ENCODE results near the gene SLX4IP.

Gene SLX4IP

DNA sequence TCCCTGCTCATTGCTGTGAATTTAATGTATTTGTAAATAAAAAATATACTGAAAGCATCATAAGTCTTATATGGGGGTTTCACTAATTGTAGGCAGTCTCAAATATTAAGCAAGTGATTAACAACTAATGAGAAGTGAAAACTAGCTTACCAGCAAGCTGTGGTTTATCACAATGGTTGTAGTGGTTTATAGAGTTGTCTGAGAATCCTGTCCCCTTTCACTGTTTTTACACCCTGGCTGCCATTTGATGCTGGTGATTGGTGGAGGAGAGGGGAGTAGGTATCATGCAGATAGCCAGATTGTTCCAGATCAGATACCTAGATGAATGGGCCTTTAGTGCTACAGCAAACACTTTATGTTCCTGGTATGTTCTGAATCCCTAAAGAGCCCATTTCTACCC is 7.1 kb upstream of the SLX4IP start:
- DNase-seq (ENCODE audit: low read depth, low spot score): no peak

DNA sequence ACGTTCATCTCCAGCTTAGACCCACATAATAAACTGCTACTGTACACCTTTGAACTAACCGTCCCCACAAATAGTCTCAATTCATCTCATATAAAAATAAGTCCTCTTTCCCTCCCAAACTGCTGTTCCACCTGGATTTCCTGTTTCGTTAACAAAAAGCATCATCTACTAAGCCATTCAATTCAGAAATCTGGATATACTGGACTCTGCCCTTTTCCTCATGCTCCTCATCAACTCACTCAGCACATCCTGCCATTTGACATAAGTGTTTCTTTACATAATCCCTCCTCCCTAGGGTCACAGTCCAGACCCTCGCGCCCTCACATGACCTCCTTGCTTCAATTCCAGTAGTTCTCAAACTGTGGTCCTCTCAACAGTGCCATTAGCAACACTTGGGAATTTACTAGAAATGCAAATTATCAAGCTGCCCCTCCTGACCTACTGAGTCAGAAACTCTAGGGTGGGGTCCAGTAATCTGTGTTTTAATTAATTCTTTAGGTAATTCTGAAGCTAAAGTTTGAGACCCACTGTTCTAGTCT is 5.6 kb upstream of the SLX4IP start:
- DNase-seq (ENCODE audit: low read depth, low spot score): no peak

GRCh38 chr20:10430000-10430466 is 5.1 kb upstream of the SLX4IP start:
- no peak for DNase-seq (ENCODE audit: low read depth, low spot score)

GRCh38 chr20:10430704-10431103 is 4.4 kb upstream of the SLX4IP start:
- DNase-seq (ENCODE audit: low read depth, low spot score): no peak

DNA sequence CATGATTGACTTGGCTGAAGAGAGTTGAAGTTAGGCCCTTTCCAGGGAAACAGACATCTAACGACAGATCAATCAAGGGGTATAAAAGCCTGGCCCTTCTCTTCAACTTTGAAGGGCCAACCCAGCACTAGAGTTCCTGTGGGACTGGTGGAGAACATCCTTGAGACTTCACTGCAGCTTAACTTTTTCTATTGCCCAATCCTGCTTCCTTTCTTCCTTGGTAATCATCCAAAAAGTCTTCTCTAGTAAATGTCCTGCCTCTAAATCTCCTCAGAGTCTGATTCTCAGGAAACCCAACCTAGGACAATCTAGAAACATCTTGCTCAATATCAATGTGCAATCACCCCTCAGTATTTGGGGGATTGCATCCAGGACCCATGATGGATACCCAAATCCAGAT is 3.0 kb upstream of the SLX4IP start:
- DNase-seq (ENCODE audit: low read depth, low spot score): no peak

GRCh38 chr20:10433014-10433622 is 2.0 kb upstream of the SLX4IP start:
- DNase-seq (ENCODE audit: low read depth, low spot score): no peak

DNA sequence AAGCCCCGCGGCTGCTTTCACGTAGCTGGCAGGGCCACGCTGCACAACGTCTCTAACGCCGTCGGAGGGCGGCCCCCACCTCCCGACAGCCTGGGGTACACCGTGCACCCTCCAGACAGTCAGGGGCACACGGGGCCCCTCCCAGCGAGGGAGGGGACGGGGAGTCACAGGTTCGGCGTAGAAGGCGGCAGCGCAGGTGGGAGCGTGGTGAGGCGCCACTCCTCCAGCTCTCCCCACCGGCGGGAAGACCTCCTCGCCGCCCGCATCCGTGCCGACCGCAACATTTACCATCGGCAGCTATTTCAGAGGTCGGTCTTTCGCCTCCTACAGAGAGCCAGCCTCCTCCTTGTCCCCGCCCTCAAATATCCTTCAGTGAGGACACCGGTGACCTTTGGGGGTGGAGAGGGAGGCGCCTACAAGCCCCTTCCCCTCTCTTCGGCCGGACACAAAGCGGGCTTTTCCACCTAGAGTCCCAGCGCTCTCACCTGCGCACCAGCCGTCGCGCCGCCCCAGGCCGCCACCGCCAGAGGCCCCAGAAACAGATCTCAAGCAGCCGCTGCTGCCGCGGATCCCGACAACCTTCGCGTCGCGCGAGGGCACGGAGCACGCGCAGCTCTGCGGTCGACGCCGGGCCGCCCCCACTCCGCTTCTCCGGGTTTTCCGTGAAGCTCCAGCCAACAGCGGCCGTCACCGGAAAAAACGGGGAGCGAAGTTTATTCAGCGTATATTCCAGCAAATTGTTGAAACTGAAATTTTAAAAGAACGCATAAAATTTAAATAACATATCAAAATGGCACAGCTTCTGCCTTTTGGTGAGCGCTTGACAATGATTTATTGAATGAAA is 1.3 kb upstream of the SLX4IP start, which contains the start of gene MKKS:
TSS of gene MKKS (minus strand) at position 600 of the 844 bp plus-strand sequence. CDS start 20,708 bp downstream, outside the sequence.
- peak; percentile 47 for DNase-seq (ENCODE audit: low read depth, low spot score)

DNA sequence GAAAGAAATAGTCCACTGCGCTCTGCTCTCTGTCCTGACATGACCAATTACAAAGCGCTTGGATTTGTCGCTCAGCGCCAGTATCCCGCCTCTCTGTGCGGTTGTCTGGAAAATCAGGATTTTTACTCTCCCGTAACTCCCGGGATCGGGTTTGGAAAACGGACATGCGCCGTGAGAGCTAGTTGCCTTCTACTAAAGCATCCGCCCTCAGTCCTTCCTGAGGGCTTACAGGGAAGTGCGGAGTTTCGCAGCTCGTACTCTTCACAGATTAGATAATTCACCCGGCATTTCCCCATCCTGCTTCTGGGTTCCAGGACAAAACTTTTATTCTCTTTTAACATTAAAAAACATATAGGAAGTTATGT is 656 bp upstream of the SLX4IP start:
- DNase-seq (ENCODE audit: low read depth, low spot score): peak; percentile 94

GRCh38 chr20:10436053-10436699 is 1.1 kb downstream of the SLX4IP start:
- DNase-seq (ENCODE audit: low read depth, low spot score): no peak

DNA sequence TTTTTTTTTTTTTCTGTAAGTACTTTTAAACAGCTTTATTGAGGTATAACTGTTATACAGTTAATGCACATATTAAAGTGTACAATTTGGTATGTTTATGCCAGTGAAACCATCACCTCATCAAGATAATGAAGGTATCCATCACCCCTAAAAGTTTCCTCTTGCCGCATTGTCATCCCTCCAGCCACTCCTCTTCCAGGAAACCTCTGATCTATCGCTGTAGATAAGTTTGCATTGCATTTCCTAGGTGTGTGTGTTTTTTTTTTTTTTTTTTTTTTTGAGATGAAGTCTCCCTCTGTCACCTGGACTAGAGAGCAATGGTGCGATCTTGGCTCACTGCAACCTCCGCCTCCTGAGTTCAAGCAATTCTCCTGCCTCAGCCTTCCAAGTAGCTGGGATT is 3.1 kb downstream of the SLX4IP start:
- no peak for DNase-seq (ENCODE audit: low read depth, low spot score)

- DNase-seq (ENCODE audit: low read depth, low spot score): no peak
Observed at GRCh38 chr20:10443936-10444335, 8.8 kb downstream of the SLX4IP start.

GRCh38 chr20:10445758-10446157 is 10.7 kb downstream of the SLX4IP start:
- no peak for DNase-seq (ENCODE audit: low read depth, low spot score)

- no peak for DNase-seq (ENCODE audit: low read depth, low spot score)
Observed at GRCh38 chr20:10447028-10447427, 11.9 kb downstream of the SLX4IP start.

GRCh38 chr20:10448270-10449156 is 13.4 kb downstream of the SLX4IP start:
- no peak for DNase-seq (ENCODE audit: low read depth, low spot score)

DNA sequence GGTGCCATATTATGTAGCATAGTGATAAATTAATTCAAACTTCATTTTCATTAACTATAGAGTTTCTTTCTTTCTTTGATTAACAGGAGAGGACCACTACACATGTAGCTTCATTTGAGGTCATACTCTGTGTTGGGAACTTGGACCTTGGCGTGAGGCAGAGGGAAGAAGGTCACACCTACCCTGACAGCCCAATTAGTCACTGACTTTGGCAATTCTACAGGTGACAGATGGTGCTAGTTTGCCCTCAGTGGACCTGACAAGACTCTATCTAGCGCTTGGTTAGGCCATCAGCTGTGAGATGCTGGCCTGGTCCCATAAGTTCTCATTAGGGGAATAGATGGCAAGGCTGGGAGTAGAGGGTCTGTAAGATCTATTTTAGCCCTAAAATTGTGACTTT is 14.2 kb downstream of the SLX4IP start:
- no peak for DNase-seq (ENCODE audit: low read depth, low spot score)

DNA sequence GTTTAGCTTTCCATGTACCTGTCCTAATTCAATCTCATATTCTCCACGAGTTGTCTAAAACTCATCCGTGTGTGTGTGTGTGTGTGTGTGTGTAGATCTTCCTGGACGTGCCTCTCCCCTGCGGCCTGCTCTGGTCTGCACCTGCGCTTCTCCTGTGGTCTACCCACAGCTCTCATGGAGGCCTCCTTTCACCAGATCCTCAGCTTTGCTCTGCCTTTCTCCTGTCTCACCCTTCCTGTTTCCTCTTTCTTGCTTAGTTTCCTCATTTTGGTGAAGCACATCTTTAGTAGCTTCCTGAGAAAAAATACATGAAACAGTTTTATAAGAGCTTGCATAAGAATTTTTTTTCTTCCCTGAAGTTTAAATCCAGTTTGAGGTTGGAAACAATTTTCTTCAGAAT is 18.1 kb downstream of the SLX4IP start:
- no peak for DNase-seq (ENCODE audit: low read depth, low spot score)

DNA sequence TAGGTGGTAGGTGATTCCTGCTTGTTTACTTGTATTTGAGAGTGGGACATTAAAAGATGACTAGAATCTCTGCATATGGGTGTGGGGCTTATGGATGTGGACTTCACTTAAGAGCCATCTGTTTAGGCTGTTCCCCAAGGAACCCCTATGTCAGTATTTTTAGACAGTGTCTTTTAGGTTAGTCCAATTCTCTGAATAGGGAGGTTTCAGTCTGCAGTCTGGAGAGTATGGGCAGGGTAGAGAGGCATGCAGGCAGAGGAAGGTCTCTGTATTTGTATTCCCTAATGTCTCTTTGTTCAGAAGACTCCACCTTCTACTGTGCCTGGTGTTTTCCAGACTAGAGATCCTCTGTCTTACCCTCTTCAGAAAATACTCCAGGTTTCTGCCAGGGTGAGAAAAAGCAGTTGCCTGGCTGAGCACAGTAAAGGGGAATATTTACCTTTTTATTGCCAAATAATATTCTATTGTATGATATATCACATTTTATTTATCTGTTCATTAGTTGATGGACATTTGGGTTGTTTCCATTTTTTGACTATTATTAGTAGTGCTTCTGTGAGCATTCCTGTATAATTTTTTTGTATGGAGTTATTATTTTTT is 19.1 kb downstream of the SLX4IP start:
- DNase-seq (ENCODE audit: low read depth, low spot score): no peak

DNA sequence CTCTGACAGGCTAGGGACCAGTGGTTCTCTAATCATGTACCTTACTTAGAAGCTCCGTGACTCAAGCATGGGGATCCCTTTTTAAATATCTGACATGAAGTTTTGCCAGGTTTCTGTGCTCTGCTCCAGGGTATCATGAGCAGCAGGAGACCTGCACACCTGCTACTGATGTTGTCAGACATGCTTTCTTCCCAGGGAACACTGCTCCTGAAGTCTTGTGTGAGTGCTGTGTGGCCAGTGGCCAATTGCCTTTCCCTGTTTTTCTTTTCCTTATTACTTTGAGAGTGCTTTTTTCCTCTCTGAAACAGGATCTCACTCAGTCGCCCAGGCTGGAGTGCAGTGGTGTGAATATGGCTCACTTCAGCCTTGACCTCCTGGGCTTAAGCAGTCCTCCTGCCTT is 26.4 kb downstream of the SLX4IP start:
- no peak for DNase-seq (ENCODE audit: low read depth, low spot score)

- no peak for DNase-seq (ENCODE audit: low read depth, low spot score)
Observed at GRCh38 chr20:10462516-10462915, 27.4 kb downstream of the SLX4IP start.

DNA sequence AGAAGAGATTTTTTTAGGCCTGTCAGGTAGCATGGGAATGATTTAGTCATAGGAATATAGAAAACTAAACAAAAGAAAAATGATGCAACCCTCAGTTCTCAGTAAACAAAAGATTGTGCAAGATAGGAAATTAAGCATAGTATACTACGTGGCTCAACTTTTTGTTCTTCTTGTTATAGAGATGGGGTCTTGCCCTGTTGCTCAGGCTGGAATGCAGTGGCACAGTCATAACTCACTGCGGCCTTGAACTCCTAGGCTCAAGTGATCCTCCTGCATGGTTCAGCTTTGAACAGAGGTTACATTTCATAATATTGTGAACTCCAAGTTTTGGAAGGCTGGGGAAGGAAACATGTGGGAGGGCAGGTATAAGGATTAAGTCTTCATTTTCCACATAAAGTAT is 28.5 kb downstream of the SLX4IP start:
- no peak for DNase-seq (ENCODE audit: low read depth, low spot score)

DNA sequence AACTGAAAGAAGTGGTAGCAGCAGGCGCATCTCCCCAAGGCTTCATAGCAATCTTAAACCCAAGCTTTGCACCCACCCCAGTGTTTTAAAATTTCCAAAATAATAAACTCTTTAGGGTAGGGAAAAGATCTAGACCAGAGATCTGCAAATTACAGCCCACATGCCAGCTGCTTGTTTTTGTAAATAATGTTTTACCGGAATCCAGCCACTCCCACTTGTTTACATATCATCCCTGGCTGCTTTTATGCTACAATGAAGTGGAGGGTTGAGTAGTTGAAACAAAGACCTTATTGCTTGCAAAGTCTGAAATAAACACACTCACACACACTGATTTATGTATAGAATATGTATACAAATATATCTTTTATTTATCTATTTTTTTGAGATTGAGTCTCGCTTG is 30.0 kb downstream of the SLX4IP start:
- no peak for DNase-seq (ENCODE audit: low read depth, low spot score)
